HepG2 (cell line): ENCODE results near the gene CHMP4B. TPM values are rescaled to one million over a fixed set of nuclear protein-coding genes. Genes with fewer than 3 reads are reported as not detected.

Experiments
- ATAC-seq: fragments of 200-7000 bp; cut with Tn5 transposase; 3 replicates; pipeline ENCODE4 v1.9.1; 2020; ENCODE audit warnings: mild to moderate bottlenecking, moderate library complexity
- BruUV-seq: library from RNA; stranded (reverse); fragments of 400-500 nt; replicated peaks from 2 replicates; lab custom pipeline; 2021; lab: Mats Ljungman, UMichigan
- CTCF ChIA-PET: fragments of 300-600 bp; formaldehyde crosslinking; extraction: SDS; loops from one replicate; lab custom pipeline; 2021; ENCODE audit warnings: low total read pairs, inconsistent platforms, low intra/inter-chr PET ratio; lab: Yijun Ruan, JAX
- POLR2A ChIA-PET: fragments of 350-600 bp; sonication (Branson Sonifier 250); formaldehyde crosslinking; loops from one replicate; lab custom pipeline; 2020; ENCODE audit warnings: antibody characterized with exemption, inconsistent platforms; lab: Yijun Ruan, JAX
- DNase-seq: peaks from one replicate; pipeline ENCODE4 v3.0.0-alpha.2; 2015; ENCODE audit warnings: low spot score
- FAIRE-seq: peaks from 3 replicates; lab custom pipeline; 2011; peaks lifted over from hg19 to GRCh38; lab: Jason Lieb, UNC
- H2AFZ ChIP-seq: one replicate; pipeline ENCODE4 v1.6.1; 2011; ENCODE audit warnings: low read length, inconsistent platforms
- H3K27ac ChIP-seq: fragments of 300-600 bp; 3 replicates; pipeline ENCODE4 v1.8.0; 2011; ENCODE audit warnings: mixed run types, mild to moderate bottlenecking, mixed read lengths, low read length, inconsistent platforms; ENCODE audit not compliant: insufficient read depth; ENCODE audit errors: extremely low read length
- H3K27me3 ChIP-seq, 2 experiments: fragments of 200-600 bp in 1 of 2; 2 replicates in 1 of 2; 3 replicates in 1 of 2; pipeline versions ENCODE4 v1.6.0 to v1.8.0; 2011; ENCODE audit warnings: low read length in 2 of 2, mild to moderate bottlenecking in 2 of 2, moderate library complexity in 2 of 2, inconsistent platforms in 1 of 2; ENCODE audit not compliant: insufficient read depth in 2 of 2, control insufficient read depth in 1 of 2
- H3K36me3 ChIP-seq, 2 experiments: fragments of 200-600 bp in 1 of 2; replicated peaks in 1 of 2; 2 replicates in 1 of 2; 3 replicates in 1 of 2; pipeline versions ENCODE4 v1.5.1 to v1.8.0; 2011; ENCODE audit warnings: low read length in 2 of 2, inconsistent platforms in 1 of 2; ENCODE audit not compliant: insufficient read depth in 2 of 2, control insufficient read depth in 1 of 2
- H3K4me1 ChIP-seq: 2 replicates; pipeline ENCODE4 v1.5.1; 2012; ENCODE audit warnings: low read length, inconsistent platforms; ENCODE audit not compliant: insufficient read depth
- H3K4me2 ChIP-seq: 2 replicates; pipeline ENCODE4 v1.6.0; 2011; ENCODE audit warnings: low read depth, low read length, inconsistent platforms
- H3K4me3 ChIP-seq, 3 experiments: fragments of 200-600 bp in 1 of 3; sonication (generic), shearing (Covaris generic) in 1 of 3; replicated peaks in 1 of 3; 2 replicates each; pipeline ENCODE4 v1.5.1; 2011 to 2016; ENCODE audit warnings: low read length in 3 of 3, inconsistent platforms in 2 of 3, low read depth in 2 of 3, mild to moderate bottlenecking in 2 of 3, control low read depth in 1 of 3, mixed read lengths in 1 of 3; ENCODE audit not compliant: insufficient read depth in 1 of 3
- H3K79me2 ChIP-seq: one replicate; pipeline ENCODE4 v1.6.1; 2011; ENCODE audit warnings: low read length, inconsistent platforms; ENCODE audit not compliant: insufficient read depth
- H3K9ac ChIP-seq: 2 replicates; pipeline ENCODE4 v1.6.0; 2011; ENCODE audit warnings: mild to moderate bottlenecking, low read depth, low read length, inconsistent platforms; ENCODE audit not compliant: insufficient read depth
- H3K9me3 ChIP-seq: 2 replicates; pipeline ENCODE4 v1.5.1; 2012; ENCODE audit warnings: mild to moderate bottlenecking, low read length
- H4K20me1 ChIP-seq: 2 replicates; pipeline ENCODE4 v1.6.0; 2011; ENCODE audit warnings: inconsistent platforms, mild to moderate bottlenecking, low read length, moderate library complexity; ENCODE audit not compliant: insufficient read depth
- AGO2 ChIP-seq: fragments of 200-400 bp; formaldehyde crosslinking; optimal IDR thresholded peaks from 2 replicates; pipeline ENCODE3; 2017; ENCODE audit warnings: mild to moderate bottlenecking, low read depth, low read length, moderate library complexity
- ARHGAP35 ChIP-seq: sonication (generic); formaldehyde crosslinking; IDR thresholded peaks from 2 replicates; pipeline ENCODE4 v1.9.0; 2022; ENCODE audit warnings: mild to moderate bottlenecking, inconsistent platforms, moderate library complexity, missing genetic modification reagents, borderline replicate concordance
- GLI4 ChIP-seq: sonication (generic); formaldehyde crosslinking; IDR thresholded peaks from 2 replicates; pipeline ENCODE4 v1.5.1; 2020; ENCODE audit warnings: missing genetic modification reagents, mild to moderate bottlenecking, moderate library complexity, borderline replicate concordance
- HNRNPL ChIP-seq: fragments of 200-400 bp; formaldehyde crosslinking; IDR thresholded peaks from 2 replicates; pipeline ENCODE4 v1.6.1; 2017; ENCODE audit warnings: mild to moderate bottlenecking, low read depth, low read length
- HNRNPUL1 ChIP-seq: fragments of 200-400 bp; formaldehyde crosslinking; IDR thresholded peaks from 2 replicates; pipeline ENCODE4 v1.6.1; 2017; ENCODE audit warnings: low read depth, mild to moderate bottlenecking, low read length, moderate library complexity
- MNT ChIP-seq: fragments of 450-650 bp; IDR thresholded peaks from 2 replicates; pipeline ENCODE4 v1.6.1; 2016
- NFE2L2 ChIP-seq: fragments of 150-350 bp; IDR thresholded peaks from 2 replicates; pipeline ENCODE4 v1.6.1; 2014; ENCODE audit warnings: low read length
- NFIC ChIP-seq: IDR thresholded peaks from 2 replicates; pipeline ENCODE4 v1.6.1; 2012; ENCODE audit warnings: mild to moderate bottlenecking, low read length, inconsistent platforms
- NFYC ChIP-seq: IDR thresholded peaks from 2 replicates; pipeline ENCODE4 v1.6.1; 2016; ENCODE audit warnings: missing genetic modification reagents, missing compliant biosample characterization
- NR1H2 ChIP-seq: sonication (generic); formaldehyde crosslinking; IDR thresholded peaks from 2 replicates; pipeline ENCODE4 v1.8.1; 2022; ENCODE audit warnings: low read depth, missing genetic modification reagents, borderline replicate concordance
- PHF20 ChIP-seq: sonication (generic); formaldehyde crosslinking; IDR thresholded peaks from 2 replicates; pipeline ENCODE4 v1.5.0; 2020; ENCODE audit warnings: mild to moderate bottlenecking, missing genetic modification reagents
- ZC3H13 ChIP-seq: sonication (generic); formaldehyde crosslinking; IDR thresholded peaks from 2 replicates; pipeline ENCODE4 v1.8.1; 2023; ENCODE audit warnings: mild to moderate bottlenecking, missing genetic modification reagents, moderate library complexity
- ZFP1 ChIP-seq: IDR thresholded peaks from 2 replicates; pipeline ENCODE4 v1.6.1; 2016
- ZFP62 ChIP-seq: sonication (generic); formaldehyde crosslinking; IDR thresholded peaks from 2 replicates; pipeline ENCODE4 v1.4.0; 2020; ENCODE audit warnings: missing genetic modification reagents
- ZNF230 ChIP-seq: sonication (generic); formaldehyde crosslinking; IDR thresholded peaks from 2 replicates; pipeline ENCODE4 v1.4.0; 2020; ENCODE audit warnings: mild to moderate bottlenecking, missing genetic modification reagents
- ZNF256 ChIP-seq: sonication (generic); formaldehyde crosslinking; conservative IDR thresholded peaks from 2 replicates; pipeline ENCODE4 v1.4.0; 2020; ENCODE audit warnings: missing genetic modification reagents
- ZNF331 ChIP-seq: sonication (generic); formaldehyde crosslinking; IDR thresholded peaks from 2 replicates; pipeline ENCODE4 v1.4.0; 2020; ENCODE audit warnings: missing genetic modification reagents
- ZNF652 ChIP-seq: IDR thresholded peaks from 2 replicates; pipeline ENCODE4 v1.6.1; 2016; ENCODE audit warnings: low read depth, borderline replicate concordance
- ZNF703 ChIP-seq: sonication (generic); formaldehyde crosslinking; IDR thresholded peaks from 2 replicates; pipeline ENCODE4 v1.5.1; 2020; ENCODE audit warnings: missing genetic modification reagents, mild to moderate bottlenecking, moderate library complexity, borderline replicate concordance
- ZNF720 ChIP-seq: sonication (generic); formaldehyde crosslinking; IDR thresholded peaks from 2 replicates; pipeline ENCODE4 v1.4.0; 2020; ENCODE audit warnings: missing genetic modification reagents
- WGBS: methylation state at CpG from one replicate; pipeline ENCODE4 v1.1.6; 2017; ENCODE audit warnings: low lambda C conversion rate; 5-methylcytosine and 5-hydroxymethylcytosine counted together
- in situ Hi-C: cut with HindIII; loops from 2 replicates; pipeline ENCODE4 v1.10.0; 2017; ENCODE audit warnings: low pct_unique_long_range_greater_than_20kb; ENCODE audit not compliant: extremely low pct_ligation_motif_present
- intact Hi-C: fragments of 100-400 bp; cut with micrococcal nuclease; formaldehyde crosslinking; loops from one replicate; pipeline ENCODE4 v1.10.0; 2022; ENCODE audit not compliant: unreplicated experiment
- polyA plus RNA-seq, 8 experiments: library from polyadenylated mRNA; depleted of rRNA in 3 of 8; stranded (reverse) in 7 of 8; unstranded in 1 of 8; fragments of >200 nt; fragmentation: Illumina TruSeq in 4 of 8; extraction: Trizol in 4 of 8; gene quantifications; 2 replicates each; pipeline versions ENCODE4 v1.2.1 to v1.2.3, GENCODE V29; 2011 to 2016; ENCODE audit warnings: low read depth in 4 of 8, missing spikeins in 1 of 8, mixed read lengths in 1 of 8; ENCODE audit not compliant: insufficient read depth in 1 of 8
- total RNA-seq, 5 experiments: library from RNA; depleted of rRNA; stranded (reverse); fragments of >200 nt; fragmentation: Illumina TruSeq; extraction: Trizol; gene quantifications; 2 replicates each; pipeline ENCODE4 v1.2.3, GENCODE V29; 2016; ENCODE audit warnings: low read depth in 1 of 5

Gene CHMP4B
- total and polyA plus RNA-seq, 2 of the 13 experiments (the other 11 are each of a cell fraction or from before 2014, with no cell fraction given), result 40.1 to 45.6 TPM

GRCh38 chr20:33850159-33850558 lies 39.0 kb downstream of the CHMP4B start:
- FAIRE-seq, result no peak
- ChIA-PET POLR2A (no interaction called here), CTCF (no interaction called here)
- WGBS, result 99% methylated on average over 3 of the region's 3 CpGs
- no TSS peak for BruUV-seq
- no peaks in the 10 kb centered on the region for H3K9me3 ChIP-seq
- no peak for ATAC-seq
- peaks cover 26% of the 10 kb centered on the region for H3K79me2 ChIP-seq
- peaks cover 49 to 62% of the 10 kb centered on the region in 2 experiments for H3K36me3 ChIP-seq
- peaks cover 5% of the 10 kb centered on the region; the same call in 1 of the 2 replicates for H4K20me1 ChIP-seq
- H3K27ac ChIP-seq, result no peak overlapping the region
- H3K27me3 ChIP-seq, result no peaks in the 10 kb centered on the region
- no peak for DNase-seq
- no peak for TF ChIP-seq PHF20
- TF ChIP-seq ZFP1, result no peak
- no peak for TF ChIP-seq NFIC
- TF ChIP-seq NFYC (CRISPR knock-in tag), result no peak
- TF ChIP-seq ZNF331 (CRISPR knock-in tag), result no peak
- no peak for TF ChIP-seq NR1H2 (CRISPR knock-in tag)
- no peak for TF ChIP-seq HNRNPL
- no peak for TF ChIP-seq AGO2
- no peak for TF ChIP-seq HNRNPUL1
- no peak for TF ChIP-seq ZNF652
- no peak for TF ChIP-seq ZNF703 (CRISPR knock-in tag)
- no peak for TF ChIP-seq ZFP62 (CRISPR knock-in tag)
- TF ChIP-seq MNT, result no peak
- TF ChIP-seq ZNF256, result no peak
- no peak for TF ChIP-seq NFE2L2
- TF ChIP-seq ARHGAP35, result no peak
- no peak for TF ChIP-seq GLI4 (CRISPR knock-in tag)
- TF ChIP-seq ZC3H13 (CRISPR knock-in tag), result no peak
- no peak for TF ChIP-seq ZNF230 (CRISPR knock-in tag)
- TF ChIP-seq ZNF720 (CRISPR knock-in tag), result no peak
- no peak overlapping the region for H3K4me3 ChIP-seq
- intact Hi-C loops (no loop called here), in situ Hi-C loops (no loop called here)
- peaks cover 14% of the 10 kb centered on the region for H3K4me1 ChIP-seq
- H3K9ac ChIP-seq, result no peak overlapping the region
- H2AFZ ChIP-seq, result no peak overlapping the region
- no peak overlapping the region for H3K4me2 ChIP-seq
